Suppressor macrophage treated with lipopolysaccharide for 4 hours (primary cell): ENCODE measurements around the gene GNG2.

Experiments
- DNase-seq: peaks from one replicate; pipeline ENCODE4 v3.0.0-alpha.2; 2020

GNG2 gene

DNA sequence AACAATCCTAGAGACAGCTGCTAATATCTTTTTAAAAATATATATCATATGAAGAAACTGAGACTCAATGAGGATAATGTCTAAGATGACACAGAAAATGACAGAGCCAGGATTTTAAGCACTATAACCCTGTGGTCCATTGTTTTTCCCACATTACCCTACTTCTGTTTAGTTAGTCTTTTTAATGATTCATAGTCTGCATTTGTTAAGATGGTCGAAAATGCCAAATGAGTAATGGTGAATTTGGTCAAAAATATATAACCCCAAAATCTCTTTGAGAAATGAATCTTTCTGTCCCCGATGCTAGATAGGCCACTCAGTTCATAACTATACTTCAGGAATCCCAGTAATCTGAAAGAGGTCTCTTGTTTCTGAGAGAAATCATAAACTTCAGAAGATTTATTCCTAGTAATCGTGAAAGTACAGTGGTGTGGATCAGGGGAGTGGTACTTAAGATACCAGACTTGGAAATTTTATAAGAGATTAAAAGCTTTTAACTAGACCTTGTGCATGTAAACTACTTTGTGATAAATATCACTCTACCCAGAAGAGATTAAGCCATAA lies 139.7 kb downstream of the GNG2 start:
- no peak for DNase-seq

DNA sequence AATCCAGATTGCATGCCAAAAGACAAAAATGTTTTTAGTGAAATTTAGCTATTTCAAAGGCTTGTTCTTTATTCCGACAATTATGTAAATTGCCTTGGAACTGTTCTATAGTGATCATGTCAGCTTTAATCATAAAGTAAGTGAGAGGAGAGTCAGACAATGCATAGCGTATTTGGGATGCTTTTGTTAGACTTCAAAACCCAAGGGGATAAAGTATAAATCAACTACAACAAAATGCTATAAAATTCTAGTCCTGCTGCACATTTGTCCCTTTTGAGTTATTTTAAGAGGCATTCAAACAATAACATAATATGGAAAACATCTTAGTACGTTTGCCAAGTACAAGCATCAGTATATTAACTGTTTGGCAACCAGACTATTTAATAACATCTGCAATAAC lies 140.3 kb downstream of the GNG2 start:
- DNase-seq, result no peak

GRCh38 chr14:52002542-52002941 lies 142.1 kb downstream of the GNG2 start:
- no peak for DNase-seq

GRCh38 chr14:52003324-52003723 lies 142.9 kb downstream of the GNG2 start:
- no peak for DNase-seq

GRCh38 chr14:52005625-52006024 lies 145.2 kb downstream of the GNG2 start:
- no peak for DNase-seq

- DNase-seq, result no peak
Observed at GRCh38 chr14:52006361-52006760, 145.9 kb downstream of the GNG2 start.

GRCh38 chr14:52007211-52007610 lies 146.8 kb downstream of the GNG2 start:
- DNase-seq, result no peak

DNA sequence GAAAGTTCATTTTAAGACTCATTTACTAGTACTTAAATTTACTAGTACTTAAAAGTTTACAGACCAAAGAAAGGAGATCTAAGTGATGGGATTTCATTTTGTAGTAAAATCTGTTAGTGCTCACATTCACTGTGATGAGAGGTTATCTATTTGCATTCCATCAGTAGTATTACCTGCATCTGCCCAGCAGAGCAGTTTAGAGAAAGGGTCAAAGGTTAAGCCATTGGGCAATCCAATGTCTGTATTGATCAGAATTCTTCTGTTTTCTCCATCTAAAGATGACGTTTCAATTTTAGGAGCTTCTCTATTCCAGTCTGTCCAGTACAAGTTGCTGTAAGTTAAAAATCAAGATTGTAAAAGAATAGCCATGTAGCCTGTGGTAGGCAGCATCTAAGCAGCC lies 147.2 kb downstream of the GNG2 start:
- DNase-seq, result no peak

GRCh38 chr14:52008136-52008535 lies 147.7 kb downstream of the GNG2 start:
- DNase-seq, result no peak

DNA sequence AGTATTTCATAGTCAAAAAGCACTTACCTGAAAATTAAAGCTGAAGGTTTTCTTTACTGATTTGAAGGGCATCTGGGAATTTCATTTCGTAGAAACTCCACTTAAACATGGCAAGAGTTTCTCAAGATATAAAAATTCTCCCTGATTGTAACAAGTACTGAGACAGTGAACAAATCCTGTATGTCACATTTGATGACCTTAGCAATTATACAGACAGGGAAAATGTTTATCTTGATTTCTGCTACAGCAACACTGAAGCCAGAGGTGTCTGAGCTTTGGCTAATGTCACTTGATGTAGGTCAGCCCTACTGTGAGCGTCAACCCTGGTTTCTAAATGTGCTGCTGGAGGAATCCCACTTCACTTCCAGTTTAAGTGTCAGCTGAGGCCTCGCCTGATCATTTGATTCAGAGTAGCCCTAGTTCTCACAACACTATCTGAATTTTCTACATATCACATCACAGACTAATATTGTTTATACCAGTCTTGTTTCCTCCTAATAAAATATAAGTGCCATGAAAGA lies 149.8 kb downstream of the GNG2 start:
- DNase-seq, result no peak

DNA sequence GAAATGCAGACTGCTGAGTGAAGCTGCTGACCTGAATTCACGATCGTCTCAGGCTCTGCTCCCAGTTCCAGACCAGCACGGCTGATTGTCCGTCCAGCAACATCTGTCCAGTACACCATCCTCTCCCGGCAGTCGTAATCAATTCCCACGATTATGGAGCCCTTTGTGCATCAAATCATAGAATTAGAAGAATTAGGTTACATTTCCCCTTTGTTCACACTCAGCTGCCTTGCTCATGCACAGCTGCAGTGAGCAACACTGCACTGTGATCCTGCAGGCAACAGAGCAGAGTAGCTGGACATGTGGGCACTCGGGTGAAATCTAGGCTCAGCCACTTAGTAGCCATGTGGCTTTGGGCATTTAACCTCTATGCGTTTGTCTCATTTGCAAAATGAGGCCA lies 151.1 kb downstream of the GNG2 start:
- no peak for DNase-seq

DNA sequence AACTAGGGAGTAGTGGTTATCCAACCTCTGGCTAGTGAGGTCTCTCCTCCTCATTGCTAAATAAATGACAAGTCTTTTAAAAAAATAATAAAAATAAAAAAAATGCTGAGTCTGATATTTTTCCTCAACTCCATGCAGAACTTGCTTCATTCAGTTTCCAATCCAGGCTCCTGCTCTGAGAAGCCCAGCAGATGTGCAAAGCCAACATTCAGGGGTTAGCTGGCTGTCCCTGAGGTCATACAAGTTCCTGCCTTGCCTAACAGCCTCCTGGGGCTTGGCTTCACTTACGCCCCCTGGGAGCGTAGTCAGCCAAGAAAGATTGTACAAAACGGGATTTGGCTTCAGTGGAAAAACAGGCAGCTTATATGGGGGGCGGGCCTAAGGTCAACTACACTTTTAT lies 152.2 kb downstream of the GNG2 start:
- DNase-seq, result no peak

DNA sequence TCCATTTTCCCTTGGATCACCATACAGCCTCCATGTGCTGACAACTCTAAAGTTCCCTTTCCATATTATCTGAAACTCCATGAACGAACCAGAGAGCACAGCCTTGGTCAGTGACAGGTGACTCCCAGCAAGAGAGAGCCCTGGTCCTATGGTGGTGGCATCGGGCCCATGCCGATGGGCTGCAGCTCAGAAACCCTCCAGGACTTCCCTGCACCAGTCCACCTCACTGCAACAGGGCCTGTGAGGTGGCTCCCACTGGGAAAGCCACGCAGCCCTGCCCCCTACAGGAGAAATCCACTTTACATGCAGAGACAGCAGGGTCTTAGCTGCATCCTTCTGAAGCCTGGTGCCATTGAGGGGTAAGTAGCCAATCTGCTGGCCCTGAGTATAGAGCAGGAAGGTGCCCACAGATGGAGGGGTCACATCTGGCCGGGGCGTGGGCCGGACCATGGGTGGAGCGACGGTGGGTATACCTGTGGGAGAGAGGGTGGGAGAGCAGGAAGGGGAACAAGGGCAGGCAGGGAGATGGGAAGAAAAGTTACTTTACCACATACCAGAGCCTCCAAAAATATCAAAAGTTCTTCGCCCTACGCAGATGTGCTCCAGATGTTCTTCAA lies 153.7 kb downstream of the GNG2 start:
- DNase-seq, result no peak

DNA sequence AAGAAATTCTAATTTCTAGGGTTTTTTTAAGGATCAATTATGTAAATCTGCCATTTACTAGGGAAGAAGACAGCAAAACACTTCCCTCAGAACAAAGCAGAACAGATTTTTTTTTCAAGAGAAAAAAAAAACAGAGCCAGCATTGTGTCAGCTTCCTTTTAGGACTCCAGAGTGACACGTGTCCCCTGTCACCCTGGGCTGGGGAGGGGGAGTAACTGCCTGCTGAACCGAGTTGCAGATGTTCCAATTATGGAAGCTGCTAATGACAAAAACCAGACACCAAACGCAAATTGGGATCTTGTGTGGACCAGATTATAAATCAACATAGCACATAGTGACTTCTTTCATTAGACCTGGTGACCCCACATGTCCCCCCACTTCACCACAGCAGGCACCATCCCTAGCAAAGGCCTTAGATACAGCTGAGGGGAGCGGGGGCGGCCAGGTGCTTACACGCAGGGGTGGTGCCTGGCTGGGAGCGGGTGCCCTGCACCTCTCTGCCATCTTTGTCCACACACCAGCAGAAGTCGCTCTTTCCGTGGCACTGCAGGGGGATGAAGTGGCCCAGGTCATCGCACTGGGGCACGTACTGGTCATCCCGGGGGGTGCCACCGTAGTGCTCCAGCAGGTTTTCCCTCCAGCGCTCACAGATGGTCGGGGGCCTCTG lies 154.3 kb downstream of the GNG2 start:
- no peak for DNase-seq

GRCh38 chr14:52015411-52016030 lies 155.1 kb downstream of the GNG2 start:
- no peak for DNase-seq

GRCh38 chr14:52018252-52018651 lies 157.8 kb downstream of the GNG2 start:
- DNase-seq, result no peak

GRCh38 chr14:52018970-52019369 lies 158.6 kb downstream of the GNG2 start:
- no peak for DNase-seq
